GM18909 (cell line): ENCODE measurements around the gene ALKBH4.
"Not testable (repeated sequence)": the region's sequence is repeated elsewhere in the genome, so short reads cannot be mapped to it uniquely, and the experiment has no call there.

Experiments
- ATAC-seq: cut with Tn5 transposase; IDR thresholded peaks from one replicate; pipeline ENCODE4 v1.9.1; 2021; ENCODE audit warnings: mild to moderate bottlenecking; ENCODE audit not compliant: unreplicated experiment, poor library complexity

ALKBH4 gene

GRCh38 chr7:102431617-102432298, 32.9 kb downstream of the ALKBH4 start:
- ATAC-seq: no peak

GRCh38 chr7:102429141-102429899, 35.3 kb downstream of the ALKBH4 start:
- no peak for ATAC-seq

GRCh38 chr7:102427019-102427405, 37.7 kb downstream of the ALKBH4 start:
- ATAC-seq: no peak

- ATAC-seq: peak; percentile 59
Observed at GRCh38 chr7:102426268-102427018, 38.2 kb downstream of the ALKBH4 start.

GRCh38 chr7:102425639-102426267, 38.9 kb downstream of the ALKBH4 start:
- ATAC-seq: peak; percentile 69

GRCh38 chr7:102424787-102425218, 39.9 kb downstream of the ALKBH4 start:
- ATAC-seq: peak; percentile 38

GRCh38 chr7:102424129-102424551, 40.5 kb downstream of the ALKBH4 start:
- ATAC-seq: no peak

GRCh38 chr7:102421706-102422240, 42.9 kb downstream of the ALKBH4 start:
- ATAC-seq: no peak

GRCh38 chr7:102418592-102418991, 46.1 kb downstream of the ALKBH4 start:
- ATAC-seq: no peak

GRCh38 chr7:102417105-102417504, 47.6 kb downstream of the ALKBH4 start:
- peak; percentile 41 for ATAC-seq

GRCh38 chr7:102416406-102416805, 48.3 kb downstream of the ALKBH4 start:
- no peak for ATAC-seq

- ATAC-seq: peak; percentile 49
Observed at GRCh38 chr7:102415685-102416225, 48.9 kb downstream of the ALKBH4 start.

GRCh38 chr7:102413611-102414010, 51.1 kb downstream of the ALKBH4 start:
- no peak for ATAC-seq

GRCh38 chr7:102413091-102413490, 51.6 kb downstream of the ALKBH4 start:
- no peak for ATAC-seq

GRCh38 chr7:102412548-102412947, 52.1 kb downstream of the ALKBH4 start:
- ATAC-seq: no peak

- no peak for ATAC-seq
Observed at GRCh38 chr7:102410918-102411317, 53.7 kb downstream of the ALKBH4 start.

- ATAC-seq: no peak
Observed at GRCh38 chr7:102410123-102410522, 54.5 kb downstream of the ALKBH4 start.

GRCh38 chr7:102409340-102409739, 55.3 kb downstream of the ALKBH4 start:
- no peak for ATAC-seq

- ATAC-seq: not testable (repeated sequence)
Observed at GRCh38 chr7:102408530-102408929, 56.1 kb downstream of the ALKBH4 start.

- ATAC-seq: no peak
Observed at GRCh38 chr7:102407910-102408309, 56.8 kb downstream of the ALKBH4 start.
